ENCODE data around the gene LSM14A. TPM values are rescaled to one million over a fixed set of nuclear protein-coding genes. Genes with fewer than 3 reads are reported as not detected.

The LSM14A gene
- total RNA-seq (2021), result 196 and 199 TPM in 2 replicates
- long read RNA-seq, transcript LSM14A-203 (10 exons, 3,596 nt), result major isoform, 381 of 855 reads
- long read RNA-seq, transcript LSM14A-201 (11 exons, 3,424 nt), result minor isoform, 205 of 855 reads
- long read RNA-seq, partial matches to known transcripts, result 74 of 855 reads
- long read RNA-seq, other reads (novel, unspliced or antisense), result 194 of 855 reads

DNA sequence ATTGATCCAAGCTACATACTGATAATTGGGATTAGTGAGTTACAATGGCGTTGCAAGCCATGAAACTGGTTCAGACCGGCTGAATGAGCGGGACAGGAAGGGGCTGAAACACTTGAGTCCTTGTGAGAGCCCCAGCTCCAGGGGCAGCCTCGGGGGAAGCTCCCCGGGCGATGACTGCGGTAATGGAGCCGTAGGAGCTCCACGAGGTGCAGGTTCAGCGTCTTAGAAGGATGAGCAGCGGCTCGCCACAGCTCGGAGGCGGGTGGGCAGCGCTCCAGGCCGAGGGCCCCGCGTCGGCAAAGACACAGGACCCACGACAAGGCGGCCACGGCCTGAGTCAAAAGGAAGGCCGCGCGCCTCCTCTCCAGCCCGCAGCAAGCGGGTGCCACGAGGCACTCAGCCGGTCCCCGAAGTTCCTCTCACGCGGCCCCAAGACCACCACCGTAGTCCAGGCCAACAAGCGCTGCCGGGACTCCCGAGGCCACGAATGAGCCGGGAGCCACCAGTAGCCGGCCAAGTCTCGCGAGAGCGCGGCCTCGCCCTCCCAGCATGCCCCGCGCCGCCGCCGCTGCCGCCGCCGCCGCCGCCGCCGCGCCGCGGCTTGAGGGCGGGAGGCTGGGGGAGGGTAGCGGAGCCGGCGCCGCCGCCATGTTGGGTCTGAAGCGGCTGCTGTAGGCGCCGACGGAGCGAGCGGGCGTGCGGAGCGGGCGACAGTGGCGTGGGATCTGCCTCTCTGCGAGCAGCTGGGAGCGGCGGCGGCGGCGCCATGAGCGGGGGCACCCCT is at the start of gene LSM14A:
Gene LSM14A (plus strand): TSS at position 628 of the 784 bp plus-strand sequence. CDS start 139 bp downstream, at position 767.
- no peaks in the 10 kb centered on the region for H3K79me1 ChIP-seq (ENCODE audit: insufficient read depth, low read depth, low read length, poor library complexity, severe bottlenecking)
- H3K9ac ChIP-seq (ENCODE audit: extremely low read depth, insufficient read length, low read length), result peak within 1 kb of the TSS; percentile 98
- peak within 1 kb of the TSS; percentile 36 for H2BK12ac ChIP-seq (ENCODE audit: insufficient read length, low read depth, low read length)
- peak within 1 kb of the TSS; percentile 94 for H2BK120ac ChIP-seq (ENCODE audit: low read depth, low read length, poor library complexity, severe bottlenecking)
- peak within 1 kb of the TSS; percentile 15 for H3K23ac ChIP-seq (ENCODE audit: insufficient read length, low read depth, low read length)
- H3K36me3 Mint-ChIP-seq (ENCODE audit: insufficient read depth in 1 of 3, low read depth in 3 of 3), result peaks cover 5 to 22% (median 18%) of the 10 kb centered on the region in 3 experiments; a peak in 6 of 7 replicates
- no peaks in the 10 kb centered on the region; the same call in 1 of the 2 replicates for H3K4me1 ChIP-seq (ENCODE audit: insufficient read depth, low read length)
- peak; percentile 92 for DNase-seq
- H4K20me1 ChIP-seq (ENCODE audit: control insufficient read depth, insufficient read depth, insufficient read length), result no peaks in the 10 kb centered on the region
- peak within 1 kb of the TSS; percentile 93 to 96 for H3K4me3 Mint-ChIP-seq
- peaks cover 2% of the 10 kb centered on the region for H3K27me3 Mint-ChIP-seq (ENCODE audit: low read depth)
- peak within 1 kb of the TSS; percentile 99 for H3K14ac ChIP-seq (ENCODE audit: insufficient read depth, low read length)
- H3K23me2 ChIP-seq (ENCODE audit: insufficient read length, low read depth, low read length, poor library complexity, severe bottlenecking), result peaks cover 9% of the 10 kb centered on the region
- peak within 1 kb of the TSS; percentile 69 for H3K56ac ChIP-seq (ENCODE audit: insufficient read length, low read depth, low read length)
- no CpG with 5 or more reads among the region's 83 CpGs for WGBS (ENCODE audit: extremely low coverage, insufficient read length, low lambda C conversion rate)
- H3K9me3 Mint-ChIP-seq, result peaks cover 0 to 4% of the 10 kb centered on the region in 2 experiments; a peak in 1 of 5 replicates
- peak within 1 kb of the TSS; percentile 85 for H3K4ac ChIP-seq (ENCODE audit: low read depth, low read length)
- no peak within 1 kb of the TSS for H4K8ac ChIP-seq (replicated peaks; ENCODE audit: insufficient read length, low read depth, low read length)
- TF ChIP-seq, protein P1, sequence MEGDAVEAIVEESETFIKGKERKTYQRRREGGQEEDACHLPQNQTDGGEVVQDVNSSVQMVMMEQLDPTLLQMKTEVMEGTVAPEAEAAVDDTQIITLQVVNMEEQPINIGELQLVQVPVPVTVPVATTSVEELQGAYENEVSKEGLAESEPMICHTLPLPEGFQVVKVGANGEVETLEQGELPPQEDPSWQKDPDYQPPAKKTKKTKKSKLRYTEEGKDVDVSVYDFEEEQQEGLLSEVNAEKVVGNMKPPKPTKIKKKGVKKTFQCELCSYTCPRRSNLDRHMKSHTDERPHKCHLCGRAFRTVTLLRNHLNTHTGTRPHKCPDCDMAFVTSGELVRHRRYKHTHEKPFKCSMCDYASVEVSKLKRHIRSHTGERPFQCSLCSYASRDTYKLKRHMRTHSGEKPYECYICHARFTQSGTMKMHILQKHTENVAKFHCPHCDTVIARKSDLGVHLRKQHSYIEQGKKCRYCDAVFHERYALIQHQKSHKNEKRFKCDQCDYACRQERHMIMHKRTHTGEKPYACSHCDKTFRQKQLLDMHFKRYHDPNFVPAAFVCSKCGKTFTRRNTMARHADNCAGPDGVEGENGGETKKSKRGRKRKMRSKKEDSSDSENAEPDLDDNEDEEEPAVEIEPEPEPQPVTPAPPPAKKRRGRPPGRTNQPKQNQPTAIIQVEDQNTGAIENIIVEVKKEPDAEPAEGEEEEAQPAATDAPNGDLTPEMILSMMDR (conservative IDR thresholded peaks at IDR 0.05), result no peak
- H3T11ph ChIP-seq (ENCODE audit: low read length), result no peak within 1 kb of the TSS
- H2BK5ac ChIP-seq (ENCODE audit: insufficient read length, low read length), result peak within 1 kb of the TSS; percentile 88
- no peak within 1 kb of the TSS for H2BK15ac ChIP-seq (ENCODE audit: low read depth, low read length)
- peak within 1 kb of the TSS; percentile 99 for H3K18ac ChIP-seq (ENCODE audit: insufficient read length, low read depth, low read length)
- peak within 1 kb of the TSS; percentile 95 for H4K91ac ChIP-seq (ENCODE audit: insufficient read length, low read depth, low read length)
- peak within 1 kb of the TSS; percentile 77 for H3K27ac ChIP-seq (ENCODE audit: insufficient read length, low read depth, low read length)
- peaks cover 21 to 38% of the 10 kb centered on the region in 2 experiments for H3K4me1 Mint-ChIP-seq
- H3K27ac Mint-ChIP-seq, result peak within 1 kb of the TSS; percentile 99 to 100 (median 100)
- no peak within 1 kb of the TSS for H2AFZ ChIP-seq (ENCODE audit: low read length)
- no peak within 1 kb of the TSS for H2BK20ac ChIP-seq (ENCODE audit: low read depth, low read length, poor library complexity, severe bottlenecking)
- H3K27me3 ChIP-seq (ENCODE audit: insufficient read depth, low read length), result no peaks in the 10 kb centered on the region
- H4K5ac ChIP-seq (ENCODE audit: insufficient read length, low read depth, low read length), result peak within 1 kb of the TSS; percentile 91
- H3K9me3 ChIP-seq (ENCODE audit: control insufficient read depth, low read depth, low read length), result no peaks in the 10 kb centered on the region
- H3K4me2 ChIP-seq (ENCODE audit: insufficient read depth, insufficient read length, low read length), result peak within 1 kb of the TSS; percentile 89
- H2AK5ac ChIP-seq (ENCODE audit: insufficient read length, low read length), result peak within 1 kb of the TSS; percentile 3
- H3K79me2 ChIP-seq (ENCODE audit: insufficient read depth, low read length), result peaks cover 19% of the 10 kb centered on the region; the same call in 1 of the 2 replicates

All from H9 (cell line).